ENCODE results near the gene GALNT10.

- TF ChIP-seq MXD4 (CRISPR knock-in tag; IDR thresholded peaks at IDR 0.05; ENCODE audit: borderline replicate concordance) = no peak
- no peak for TF ChIP-seq CTCF (IDR thresholded peaks at IDR 0.05)
- TF ChIP-seq PREB (CRISPR knock-in tag; IDR thresholded peaks at IDR 0.05; ENCODE audit: borderline replicate concordance) = no peak
- TF ChIP-seq PRDM15 (CRISPR knock-in tag; IDR thresholded peaks at IDR 0.05) = no peak
- no peak for TF ChIP-seq ATF2 (CRISPR knock-in tag; IDR thresholded peaks at IDR 0.05; ENCODE audit: borderline replicate concordance, low read depth)
- no peak for TF ChIP-seq ATF3 (CRISPR knock-in tag; conservative IDR thresholded peaks at IDR 0.05)
- TF ChIP-seq ELF4 (CRISPR knock-in tag; IDR thresholded peaks at IDR 0.05; ENCODE audit: low read depth) = no peak
- TF ChIP-seq RORB (CRISPR knock-in tag; IDR thresholded peaks at IDR 0.05) = no peak
- TF ChIP-seq SP1 (CRISPR knock-in tag; conservative IDR thresholded peaks at IDR 0.05) = no peak
- no peak for TF ChIP-seq NFYB (CRISPR knock-in tag; conservative IDR thresholded peaks at IDR 0.05; ENCODE audit: low read depth)
- TF ChIP-seq ARID4B (CRISPR knock-in tag; IDR thresholded peaks at IDR 0.05; ENCODE audit: borderline replicate concordance) = no peak
- TF ChIP-seq JUN (CRISPR knock-in tag; IDR thresholded peaks at IDR 0.05) = no peak
Observed at GRCh38 chr5:154164249-154164581, 26.3 kb upstream of the GALNT10 start.

Data from WTC11 (cell line).